PC-3 (cell line): ENCODE data around the gene KBTBD12.

Experiments used
- CTCF ChIP-seq: fragments of 300-600 bp; sonication (generic); conservative IDR thresholded peaks from 2 replicates; pipeline ENCODE4 v1.5.1; 2017; ENCODE audit warnings: antibody characterized with exemption, low read depth, mild to moderate bottlenecking, low read length
- EZH2 ChIP-seq: fragments of 300-600 bp; sonication (generic); IDR thresholded peaks from one replicate; pipeline ENCODE4 v1.6.1; 2017; ENCODE audit warnings: antibody characterized with exemption, mild to moderate bottlenecking, low read length; ENCODE audit not compliant: unreplicated experiment
- EZH2phosphoT487 ChIP-seq: fragments of 300-600 bp; sonication (generic); IDR thresholded peaks from 2 replicates; pipeline ENCODE4 v1.6.1; 2018; ENCODE audit warnings: mild to moderate bottlenecking, antibody characterized with exemption, low read length, borderline replicate concordance

GRCh38 chr3:127985655-127986225 lies 70.7 kb downstream of the KBTBD12 start:
- TF ChIP-seq CTCF (no peak), EZH2 (no peak), EZH2phosphoT487 (no peak)
